Suprapubic skin (tissue), 4 donors: Measurements from ENCODE around the gene USP5.

ENCODE experiments used
- CTCF ChIP-seq, 2 donors: fragments of 200-600 bp in 1 of 2; fragments of 450-650 bp in 1 of 2; sonication (generic) in 1 of 2; IDR thresholded peaks; one replicate each; pipeline ENCODE4 v1.5.1; 2016 to 2019; ENCODE audit warnings: antibody characterized with exemption in 2 of 2, mild to moderate bottlenecking in 1 of 2, moderate library complexity in 1 of 2
- EP300 ChIP-seq: sonication (generic); formaldehyde crosslinking; IDR thresholded peaks from one replicate; pipeline ENCODE4 v1.6.1; 2017; ENCODE audit warnings: antibody characterized with exemption
- POLR2A ChIP-seq, 2 donors: fragments of 450-650 bp; IDR thresholded peaks; one replicate each; pipeline ENCODE4 v1.6.1; 2017; ENCODE audit warnings: antibody characterized with exemption in 2 of 2, mild to moderate bottlenecking in 2 of 2, moderate library complexity in 2 of 2
- POLR2AphosphoS5 ChIP-seq, 3 donors: sonication (generic); formaldehyde crosslinking; IDR thresholded peaks; one replicate each; pipeline ENCODE4 v1.6.1; 2017; ENCODE audit warnings: antibody characterized with exemption in 3 of 3

GRCh38 chr12:6818222-6818621 is 33.7 kb upstream of the USP5 start:
- TF ChIP-seq POLR2A (IDR thresholded peaks at IDR 0.05) (no peak), CTCF (IDR thresholded peaks at IDR 0.05) (no peak), POLR2AphosphoS5 (IDR thresholded peaks at IDR 0.05) (no peak), EP300 (no peak)
